MM.1S (cell line): Measurements from ENCODE around the gene ARF1.

Source experiments
- EZH2 ChIP-seq: fragments of 300-600 bp; sonication (generic); optimal IDR thresholded peaks from 2 replicates; pipeline ENCODE3; 2017; ENCODE audit warnings: low read depth, mild to moderate bottlenecking, antibody characterized with exemption, low read length, mixed read lengths
- TF ChIP-seq, protein P1 (sequence below): fragments of 300-600 bp; sonication (generic); IDR thresholded peaks from 2 replicates; pipeline ENCODE4 v1.5.1; 2016; ENCODE audit warnings: antibody characterized with exemption, low read length, mixed read lengths

DNA sequence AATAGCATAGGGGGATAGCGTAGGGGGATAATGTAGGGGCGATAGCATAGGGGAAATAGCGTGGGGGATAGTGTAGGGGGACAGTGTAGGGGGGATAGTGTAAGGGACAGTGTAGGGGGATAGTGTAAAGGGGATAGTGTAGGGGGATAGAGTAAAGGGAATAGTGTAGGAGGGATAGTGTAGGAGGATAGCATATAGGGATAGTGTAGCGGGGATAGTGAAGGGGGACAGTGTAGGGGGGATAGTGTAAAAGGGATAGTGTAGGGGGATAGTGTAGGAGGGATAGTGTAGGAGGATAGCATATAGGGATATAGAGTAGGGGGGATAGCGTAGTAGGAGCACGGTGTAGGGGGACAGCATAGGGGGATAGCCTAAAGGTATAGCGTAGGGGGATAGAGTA lies 14.1 kb upstream of the ARF1 start:
- TF ChIP-seq, protein P1, sequence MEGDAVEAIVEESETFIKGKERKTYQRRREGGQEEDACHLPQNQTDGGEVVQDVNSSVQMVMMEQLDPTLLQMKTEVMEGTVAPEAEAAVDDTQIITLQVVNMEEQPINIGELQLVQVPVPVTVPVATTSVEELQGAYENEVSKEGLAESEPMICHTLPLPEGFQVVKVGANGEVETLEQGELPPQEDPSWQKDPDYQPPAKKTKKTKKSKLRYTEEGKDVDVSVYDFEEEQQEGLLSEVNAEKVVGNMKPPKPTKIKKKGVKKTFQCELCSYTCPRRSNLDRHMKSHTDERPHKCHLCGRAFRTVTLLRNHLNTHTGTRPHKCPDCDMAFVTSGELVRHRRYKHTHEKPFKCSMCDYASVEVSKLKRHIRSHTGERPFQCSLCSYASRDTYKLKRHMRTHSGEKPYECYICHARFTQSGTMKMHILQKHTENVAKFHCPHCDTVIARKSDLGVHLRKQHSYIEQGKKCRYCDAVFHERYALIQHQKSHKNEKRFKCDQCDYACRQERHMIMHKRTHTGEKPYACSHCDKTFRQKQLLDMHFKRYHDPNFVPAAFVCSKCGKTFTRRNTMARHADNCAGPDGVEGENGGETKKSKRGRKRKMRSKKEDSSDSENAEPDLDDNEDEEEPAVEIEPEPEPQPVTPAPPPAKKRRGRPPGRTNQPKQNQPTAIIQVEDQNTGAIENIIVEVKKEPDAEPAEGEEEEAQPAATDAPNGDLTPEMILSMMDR: no peak
- TF ChIP-seq EZH2: no peak
